OCI-LY7 (cell line): ENCODE measurements around the gene SGO1. TPM values are rescaled to one million over a fixed set of nuclear protein-coding genes. Genes with fewer than 3 reads are reported as not detected.

ENCODE experiments used
- BruUV-seq: library from RNA; stranded (reverse); fragments of 400-500 nt; replicated peaks from 2 replicates; lab custom pipeline; 2021; lab: Mats Ljungman, UMichigan
- CTCF ChIA-PET: fragments of 300-600 bp; sonication (Branson Sonifier 250); formaldehyde crosslinking; loops from one replicate; lab custom pipeline; 2022; ENCODE audit warnings: antibody characterized with exemption; ENCODE audit not compliant: unreplicated experiment; lab: Charles Lee
- POLR2A ChIA-PET: fragments of 300-600 bp; sonication (Branson Sonifier 250); formaldehyde crosslinking; loops from one replicate; lab custom pipeline; 2022; ENCODE audit warnings: antibody characterized with exemption; lab: Charles Lee
- DNase-seq: peaks from one replicate; pipeline ENCODE4 v3.0.0-alpha.2; 2015; ENCODE audit warnings: low spot score
- H2AFZ ChIP-seq: fragments of 200-600 bp; sonication (generic), shearing (Covaris generic); 2 replicates; pipeline ENCODE4 v1.6.1; 2014; ENCODE audit warnings: mild to moderate bottlenecking, antibody characterized with exemption, low read length, moderate library complexity
- H3K27ac ChIP-seq: fragments of 200-600 bp; sonication (generic); 2 replicates; pipeline ENCODE4 v1.5.1; 2014; ENCODE audit warnings: mixed run types, low read depth, mild to moderate bottlenecking, moderate library complexity, low read length, inconsistent platforms; ENCODE audit not compliant: poor library complexity, severe bottlenecking
- H3K36me3 ChIP-seq: fragments of 200-600 bp; sonication (generic); 2 replicates; pipeline ENCODE4 v1.6.1; 2014; ENCODE audit warnings: mild to moderate bottlenecking, antibody characterized with exemption, low read length, moderate library complexity, mixed read lengths; ENCODE audit not compliant: insufficient read depth
- H3K4me1 ChIP-seq: fragments of 200-600 bp; sonication (generic); 2 replicates; pipeline ENCODE4 v1.5.1; 2014; ENCODE audit warnings: mild to moderate bottlenecking, low read length; ENCODE audit not compliant: insufficient read depth, poor library complexity, severe bottlenecking
- H3K4me2 ChIP-seq: fragments of 200-600 bp; sonication (generic); 2 replicates; pipeline ENCODE4 v1.6.1; 2014; ENCODE audit warnings: mild to moderate bottlenecking, low read length
- H3K4me3 ChIP-seq: fragments of 200-600 bp; sonication (generic); 2 replicates; pipeline ENCODE4 v1.5.1; 2014; ENCODE audit warnings: mild to moderate bottlenecking, low read depth, low read length; ENCODE audit not compliant: poor library complexity, severe bottlenecking
- H3K79me2 ChIP-seq: fragments of 200-600 bp; sonication (generic); 2 replicates; pipeline ENCODE4 v1.6.1; 2016; ENCODE audit warnings: low read depth, mild to moderate bottlenecking, low read length, moderate library complexity, mixed read lengths; ENCODE audit not compliant: insufficient read depth
- H3K9me2 ChIP-seq: fragments of 200-600 bp; sonication (generic); 2 replicates; pipeline ENCODE4 v1.6.1; 2016; ENCODE audit warnings: mild to moderate bottlenecking, low read length, mixed read lengths; ENCODE audit not compliant: insufficient read depth
- H3K9me3 ChIP-seq: fragments of 200-600 bp; sonication (generic); 2 replicates; pipeline ENCODE4 v1.6.1; 2014; ENCODE audit warnings: mild to moderate bottlenecking, mixed run types, low read length, mixed read lengths
- H4K20me1 ChIP-seq: fragments of 200-600 bp; sonication (generic); 2 replicates; pipeline ENCODE4 v1.6.1; 2014; ENCODE audit warnings: mild to moderate bottlenecking, antibody characterized with exemption, low read length, moderate library complexity, mixed read lengths; ENCODE audit not compliant: insufficient read depth
- EZH2phosphoT487 ChIP-seq: fragments of 200-600 bp; sonication (generic); IDR thresholded peaks from 2 replicates; pipeline ENCODE4 v1.6.1; 2018; ENCODE audit warnings: low read depth, borderline replicate concordance, mild to moderate bottlenecking, mixed run types, antibody characterized with exemption, low read length, moderate library complexity, mixed read lengths
- intact Hi-C: fragments of 100-400 bp; cut with micrococcal nuclease; formaldehyde crosslinking; loops from one replicate; pipeline ENCODE4 v1.10.0; 2022; ENCODE audit not compliant: unreplicated experiment
- total RNA-seq, 2 experiments: library from RNA; depleted of rRNA in 1 of 2; stranded (reverse); fragments of >200 nt in 1 of 2; shearing (Covaris generic) in 1 of 2; gene quantifications; 2 replicates each; pipeline ENCODE4 v1.2.3, GENCODE V29; 2014 to 2022
- TF ChIP-seq, protein P1 (sequence below): fragments of 200-600 bp; sonication (generic); conservative IDR thresholded peaks from 2 replicates; pipeline ENCODE4 v1.5.1; 2014; ENCODE audit warnings: mild to moderate bottlenecking, antibody characterized with exemption, low read length, moderate library complexity, mixed read lengths

SGO1 gene
- total RNA-seq, 2 experiments from 2014 or later = 27.6 to 38.8 TPM

GRCh38 chr3:20160230-20160629, 25.8 kb downstream of the SGO1 start:
- H3K9me3 ChIP-seq = no peaks in the 10 kb centered on the region
- no peak overlapping the region for H2AFZ ChIP-seq
- H3K4me1 ChIP-seq = peaks cover 14% of the 10 kb centered on the region
- H3K36me3 ChIP-seq = peaks cover 81% of the 10 kb centered on the region
- no peak overlapping the region for H3K4me2 ChIP-seq
- no TSS peak for BruUV-seq
- H3K27ac ChIP-seq = peak overlapping the region; percentile 7
- TF ChIP-seq, protein P1, sequence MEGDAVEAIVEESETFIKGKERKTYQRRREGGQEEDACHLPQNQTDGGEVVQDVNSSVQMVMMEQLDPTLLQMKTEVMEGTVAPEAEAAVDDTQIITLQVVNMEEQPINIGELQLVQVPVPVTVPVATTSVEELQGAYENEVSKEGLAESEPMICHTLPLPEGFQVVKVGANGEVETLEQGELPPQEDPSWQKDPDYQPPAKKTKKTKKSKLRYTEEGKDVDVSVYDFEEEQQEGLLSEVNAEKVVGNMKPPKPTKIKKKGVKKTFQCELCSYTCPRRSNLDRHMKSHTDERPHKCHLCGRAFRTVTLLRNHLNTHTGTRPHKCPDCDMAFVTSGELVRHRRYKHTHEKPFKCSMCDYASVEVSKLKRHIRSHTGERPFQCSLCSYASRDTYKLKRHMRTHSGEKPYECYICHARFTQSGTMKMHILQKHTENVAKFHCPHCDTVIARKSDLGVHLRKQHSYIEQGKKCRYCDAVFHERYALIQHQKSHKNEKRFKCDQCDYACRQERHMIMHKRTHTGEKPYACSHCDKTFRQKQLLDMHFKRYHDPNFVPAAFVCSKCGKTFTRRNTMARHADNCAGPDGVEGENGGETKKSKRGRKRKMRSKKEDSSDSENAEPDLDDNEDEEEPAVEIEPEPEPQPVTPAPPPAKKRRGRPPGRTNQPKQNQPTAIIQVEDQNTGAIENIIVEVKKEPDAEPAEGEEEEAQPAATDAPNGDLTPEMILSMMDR = no peak
- no peak for TF ChIP-seq EZH2phosphoT487
- intact Hi-C loops = no loop called here
- H3K4me3 ChIP-seq = no peak overlapping the region
- POLR2A ChIA-PET = interaction anchor here (1.0 to 3.2 kb wide), 4 partner anchors 12 to 24 kb away, joined by 3 to 24 read pairs (median 4); partner anchors contain the start of gene SGO1
- CTCF ChIA-PET = interaction anchor here (1.3 kb wide), 1 partner anchor 23 kb away, joined by 3 read pairs; no protein-coding TSS in a partner anchor
- H3K79me2 ChIP-seq = no peaks in the 10 kb centered on the region
- no peaks in the 10 kb centered on the region for H4K20me1 ChIP-seq
- no peak for DNase-seq
- no peaks in the 10 kb centered on the region for H3K9me2 ChIP-seq

DNA sequence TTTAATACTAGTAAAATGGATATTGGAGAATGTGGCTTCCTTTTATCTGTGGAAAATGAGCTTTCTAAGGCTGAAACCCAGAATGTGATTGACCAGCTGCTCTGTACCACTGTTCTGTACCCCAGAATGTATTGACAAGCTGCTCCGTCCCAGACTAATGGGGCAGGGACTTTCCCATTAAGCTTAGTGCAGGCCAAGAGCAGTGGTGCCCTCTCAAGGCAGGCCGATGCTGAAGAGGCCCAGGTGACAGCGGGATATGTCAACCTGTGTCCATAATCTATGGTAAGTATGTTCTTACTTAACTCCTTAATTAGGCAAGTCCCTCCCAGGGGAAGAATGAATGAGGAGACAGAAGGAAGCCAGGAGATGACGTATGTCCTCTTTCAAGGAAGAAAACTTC, 31.1 kb downstream of the SGO1 start:
- Histone ChIP-seq H4K20me1 (no peaks in the 10 kb centered on the region), H3K9me3 (no peaks in the 10 kb centered on the region), H3K27ac (no peak overlapping the region), H3K36me3 (peaks cover 84% of the 10 kb centered on the region), H3K4me3 (no peak overlapping the region), H3K9me2 (no peaks in the 10 kb centered on the region), H2AFZ (no peak overlapping the region), H3K4me2 (no peak overlapping the region), H3K4me1 (peaks cover 1% of the 10 kb centered on the region), H3K79me2 (no peaks in the 10 kb centered on the region)
- intact Hi-C loops = no loop called here
- BruUV-seq = no TSS peak
- CTCF ChIA-PET = no interaction called here
- DNase-seq = no peak
- POLR2A ChIA-PET = interaction anchor here (0.7 to 1.8 kb wide), 9 partner anchors 13 to 1961 kb away, joined by 3 to 6 read pairs (median 3); partner anchors contain the start of gene SGO1
- no peak for TF ChIP-seq EZH2phosphoT487

DNA sequence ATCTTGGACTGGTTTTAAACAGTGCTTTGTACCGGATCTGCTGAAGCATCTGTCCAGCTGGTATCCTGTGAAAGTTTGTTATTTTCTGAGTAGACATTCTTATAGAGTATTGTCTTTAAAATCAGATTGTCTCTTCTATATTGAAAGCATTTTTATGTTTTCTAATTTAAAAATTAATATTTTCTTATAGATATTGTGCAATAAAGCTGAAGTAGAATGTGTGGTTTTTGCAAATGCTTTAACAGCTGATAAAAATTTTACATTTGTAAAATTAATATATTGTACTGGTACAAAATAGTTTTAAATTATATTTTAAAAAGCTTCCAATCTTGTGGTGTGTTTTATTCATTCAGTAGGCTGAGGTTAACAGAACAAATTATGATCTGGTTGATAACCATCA, 31.9 kb downstream of the SGO1 start:
- ChIA-PET CTCF (no interaction called here), POLR2A (interaction anchor here (0.6 to 1.8 kb wide), 7 partner anchors 25 to 1962 kb away, joined by 3 to 5 read pairs (median 3); partner anchors contain the start of gene SGO1)
- Histone ChIP-seq H3K4me3 (no peak overlapping the region), H3K9me2 (no peaks in the 10 kb centered on the region), H3K4me1 (no peaks in the 10 kb centered on the region), H3K79me2 (no peaks in the 10 kb centered on the region), H3K27ac (no peak overlapping the region), H3K4me2 (no peak overlapping the region), H3K9me3 (no peaks in the 10 kb centered on the region), H2AFZ (no peak overlapping the region), H4K20me1 (no peaks in the 10 kb centered on the region), H3K36me3 (peaks cover 81% of the 10 kb centered on the region)
- no peak for DNase-seq
- TF ChIP-seq EZH2phosphoT487 = no peak
- TF ChIP-seq, protein P1 = no peak
- BruUV-seq = no TSS peak
- intact Hi-C loops = no loop called here
